M059J (cell line): Measurements from ENCODE around the gene CAMSAP2. TPM values are rescaled to one million over a fixed set of nuclear protein-coding genes. Genes with fewer than 3 reads are reported as not detected.

Experiments used
- DNase-seq: peaks from one replicate; pipeline ENCODE4 v3.0.0-alpha.2; 2012; ENCODE audit warnings: low read depth
- total RNA-seq: library from RNA; depleted of rRNA; stranded (reverse); fragments of >200 nt; shearing (Covaris generic); gene quantifications from 2 replicates; pipeline ENCODE4 v1.2.3, GENCODE V29; 2014

The CAMSAP2 gene
- total RNA-seq, 1 experiment from 2014 or later, result 24.3 TPM

DNA sequence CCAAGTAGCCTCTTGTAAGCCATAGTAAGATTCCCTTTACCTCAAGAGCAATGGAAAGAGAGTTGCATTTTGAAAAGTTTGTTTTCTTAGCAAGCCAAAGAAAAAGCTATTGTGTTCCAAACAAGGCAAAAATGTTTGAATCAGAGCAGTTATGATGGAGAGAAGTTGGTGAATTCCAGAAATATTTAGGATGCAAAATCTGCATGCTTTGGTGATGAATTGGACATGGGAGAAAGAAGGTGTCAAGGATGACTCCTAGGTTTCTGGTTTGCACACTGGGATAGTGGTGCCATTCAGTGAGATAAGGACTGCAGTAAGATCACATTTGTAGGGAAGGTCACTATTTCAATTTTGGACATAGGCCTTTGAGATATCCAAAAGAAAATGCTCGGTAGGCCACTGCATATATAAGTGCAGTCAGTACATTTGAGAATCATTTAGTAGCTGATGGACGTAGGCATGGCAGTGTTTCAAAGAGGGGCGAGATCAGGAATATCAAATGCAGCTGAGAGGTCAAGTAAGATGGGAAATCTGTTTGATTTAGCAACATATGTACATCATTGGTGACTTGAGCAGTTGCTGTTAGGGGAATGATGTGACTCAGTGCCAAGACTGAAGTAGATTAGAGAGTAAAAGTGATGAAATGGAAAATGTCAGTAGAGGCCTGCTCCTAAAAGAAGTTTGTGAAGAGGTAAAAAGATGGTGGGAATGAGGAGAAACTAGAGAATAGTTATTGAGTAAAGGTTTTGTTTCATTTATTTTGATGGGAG lies 100.2 kb downstream of the CAMSAP2 start:
- DNase-seq, result peak; percentile 42

DNA sequence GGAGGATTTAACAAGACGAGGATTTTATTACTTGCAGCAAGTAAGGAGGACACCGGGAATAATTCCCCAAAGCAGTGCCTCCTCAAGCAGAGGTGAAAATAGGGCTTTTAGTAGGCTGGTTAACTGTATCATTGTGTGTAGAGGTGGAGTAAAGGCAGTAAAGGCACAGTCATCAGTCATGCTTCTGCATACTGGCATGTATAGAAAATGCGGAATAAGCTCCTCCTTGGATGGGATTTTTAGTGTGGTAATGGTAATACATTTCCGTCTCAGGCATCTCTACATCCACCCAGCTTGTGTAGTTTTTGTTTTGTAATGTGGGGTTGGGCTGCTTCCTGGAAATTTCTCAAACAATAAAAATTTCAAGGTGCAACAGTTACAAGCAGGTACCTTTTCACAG lies 106.7 kb downstream of the CAMSAP2 start:
- no peak for DNase-seq

DNA sequence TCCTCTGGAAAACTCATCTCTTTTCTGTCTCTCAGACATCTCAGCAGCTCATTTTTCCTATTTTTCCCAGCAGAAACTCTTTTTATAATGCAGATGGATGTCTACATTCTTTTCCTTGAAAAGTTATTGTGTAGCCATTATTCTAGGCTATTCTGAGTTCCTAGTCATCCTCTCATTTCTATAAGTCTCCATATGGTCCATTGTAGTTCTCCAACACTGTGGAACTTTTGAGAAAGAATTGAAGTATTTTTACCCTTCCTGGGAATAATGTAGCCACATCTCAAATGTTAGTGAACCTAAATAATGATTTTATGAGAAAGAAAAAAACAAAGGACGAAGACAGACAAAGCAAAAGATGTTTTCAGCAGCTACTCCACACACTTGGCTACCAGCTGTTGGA lies 107.7 kb downstream of the CAMSAP2 start:
- DNase-seq, result no peak

DNA sequence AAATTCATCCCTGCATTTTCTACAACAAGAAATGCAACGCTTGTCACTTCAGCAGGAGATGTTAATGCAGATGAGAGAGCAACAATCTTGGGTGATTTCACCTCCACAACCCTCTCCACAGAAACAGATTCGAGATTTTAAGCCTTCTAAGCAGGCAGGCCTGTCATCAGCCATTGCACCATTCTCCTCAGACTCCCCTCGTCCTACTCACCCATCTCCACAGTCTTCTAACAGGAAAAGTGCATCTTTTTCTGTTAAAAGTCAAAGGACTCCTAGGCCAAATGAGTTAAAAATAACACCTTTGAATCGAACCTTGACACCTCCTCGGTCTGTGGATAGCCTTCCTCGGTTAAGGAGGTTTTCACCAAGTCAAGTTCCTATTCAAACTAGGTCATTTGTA lies 110.7 kb downstream of the CAMSAP2 start:
- no peak for DNase-seq

DNA sequence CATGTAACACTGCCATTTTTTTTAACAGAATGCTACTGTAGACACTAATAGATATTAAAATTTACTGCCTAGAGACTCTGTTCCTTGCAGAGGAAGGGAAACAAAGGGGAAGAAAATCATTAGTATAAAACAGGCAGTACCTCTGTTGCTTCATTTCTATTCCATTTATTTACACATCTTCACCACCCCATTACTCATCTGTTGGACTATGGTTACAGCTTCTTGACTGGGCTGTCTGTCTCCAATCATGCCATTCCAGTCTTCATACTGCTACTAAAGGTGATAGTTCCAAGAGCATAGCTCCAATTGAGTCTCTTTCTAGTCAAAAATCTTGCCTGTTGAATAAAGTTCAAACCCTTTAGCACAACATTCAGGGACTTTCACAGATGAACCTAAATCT lies 111.9 kb downstream of the CAMSAP2 start:
- DNase-seq, result no peak

DNA sequence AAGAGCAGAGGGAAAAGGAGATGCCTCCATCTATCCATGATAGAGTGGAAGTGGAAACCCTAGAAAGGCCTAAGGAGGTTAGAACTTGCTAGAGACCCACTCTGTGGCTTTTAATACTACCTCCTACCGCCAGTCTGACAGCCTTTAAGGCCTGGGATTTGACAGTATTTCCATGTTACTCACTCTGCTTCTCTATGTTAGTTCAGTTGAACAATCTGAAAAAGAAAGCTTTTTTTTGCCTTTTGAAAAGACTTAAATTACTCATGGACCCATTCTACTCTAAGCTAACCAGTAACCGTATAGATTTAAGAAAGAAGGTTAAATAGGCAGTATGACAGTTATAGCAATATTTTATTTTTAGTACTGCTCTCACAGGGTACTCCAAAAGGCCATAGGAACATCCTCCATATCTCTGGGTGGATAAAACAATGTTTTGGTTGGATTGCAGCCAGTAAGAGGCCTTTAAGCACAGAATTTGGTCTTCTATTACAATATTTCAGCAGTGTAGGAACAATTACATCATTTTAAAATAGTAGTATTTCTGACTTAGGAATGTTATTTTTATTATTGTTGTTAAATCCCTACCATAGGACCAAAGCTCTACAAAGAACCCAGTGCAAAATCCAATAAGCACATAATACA lies 118.1 kb downstream of the CAMSAP2 start:
- DNase-seq, result no peak

DNA sequence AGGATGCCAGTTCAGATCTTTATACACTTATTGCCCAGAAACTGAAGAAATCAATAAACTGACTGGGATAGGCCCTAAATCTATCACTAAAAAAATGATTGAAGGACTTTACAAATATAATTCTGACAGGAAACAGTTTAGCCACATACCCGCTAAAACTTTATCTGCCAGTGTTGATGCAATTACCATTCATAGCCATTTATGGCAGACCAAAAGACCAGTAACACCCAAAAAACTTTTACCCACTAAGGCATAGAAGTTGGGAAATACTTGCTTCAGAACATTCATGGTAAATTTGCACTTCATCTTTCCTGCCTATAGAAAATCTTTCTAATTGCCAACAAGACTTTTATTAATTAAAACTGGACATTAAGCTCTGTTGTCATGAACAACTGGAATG lies 119.1 kb downstream of the CAMSAP2 start:
- no peak for DNase-seq

DNA sequence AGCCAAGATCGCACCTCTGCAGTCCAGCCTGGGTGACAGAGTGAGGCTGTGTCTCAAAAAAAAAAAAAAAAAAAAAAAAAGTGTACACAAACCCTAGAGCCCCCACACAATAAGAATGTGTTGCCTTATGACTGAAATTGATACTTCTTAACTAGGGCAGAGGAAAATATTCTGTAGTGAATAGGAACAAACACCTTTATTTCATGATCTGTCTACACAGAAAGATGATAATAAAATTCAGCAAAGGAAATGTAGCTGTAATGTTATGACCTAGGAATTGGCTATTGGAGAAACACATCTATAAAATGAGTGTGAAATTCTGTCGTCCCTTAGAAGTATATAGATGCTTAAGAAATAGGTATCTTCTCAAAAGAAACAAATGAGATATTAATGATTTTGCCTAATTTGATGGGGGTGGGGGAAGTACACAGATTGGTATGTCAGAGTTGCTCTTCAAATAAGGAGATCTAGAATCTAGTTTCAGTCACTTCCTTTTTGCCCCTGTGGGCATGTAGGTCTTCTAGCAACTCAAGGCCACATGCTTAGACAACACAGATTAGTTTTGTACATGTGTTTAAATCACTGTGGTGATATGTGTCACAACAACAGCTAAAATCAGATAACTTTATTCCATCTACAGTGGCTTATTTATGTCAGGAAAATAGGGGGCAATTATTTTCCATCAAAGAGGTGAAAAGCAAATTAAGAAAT lies 123.4 kb downstream of the CAMSAP2 start:
- DNase-seq, result no peak

DNA sequence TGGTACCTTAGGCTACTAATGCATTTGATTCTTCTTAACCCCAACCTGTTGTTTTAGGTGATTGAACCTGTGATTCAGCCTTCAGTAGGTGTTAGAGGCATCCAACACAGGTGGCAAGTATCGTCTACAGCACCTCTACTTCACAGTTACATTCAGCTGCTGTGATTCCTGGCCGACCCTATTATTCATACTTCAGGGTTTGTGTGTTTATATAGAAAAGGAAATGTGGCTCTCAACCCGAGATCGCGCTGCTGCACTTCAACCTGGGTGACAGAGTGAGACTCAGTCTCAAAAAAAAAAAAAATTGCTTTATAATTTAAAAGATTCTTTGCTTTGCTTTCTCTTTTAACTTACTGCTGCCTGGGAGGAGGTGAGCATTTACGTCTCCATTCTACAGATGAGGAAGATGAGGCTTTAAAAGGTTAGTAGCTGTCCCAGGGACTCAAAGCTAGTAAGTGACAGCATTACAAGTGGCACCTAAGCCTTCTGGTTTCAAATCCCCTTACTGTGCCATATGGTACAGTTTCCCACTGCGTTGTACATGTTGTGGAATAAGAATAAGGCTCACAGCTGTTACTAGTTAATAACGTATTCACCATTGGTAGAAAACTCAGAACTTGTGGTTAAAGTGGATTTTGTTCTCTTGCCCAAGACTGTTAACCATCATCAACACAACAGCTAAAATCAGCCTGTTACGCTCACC lies 124.2 kb downstream of the CAMSAP2 start:
- DNase-seq, result no peak

DNA sequence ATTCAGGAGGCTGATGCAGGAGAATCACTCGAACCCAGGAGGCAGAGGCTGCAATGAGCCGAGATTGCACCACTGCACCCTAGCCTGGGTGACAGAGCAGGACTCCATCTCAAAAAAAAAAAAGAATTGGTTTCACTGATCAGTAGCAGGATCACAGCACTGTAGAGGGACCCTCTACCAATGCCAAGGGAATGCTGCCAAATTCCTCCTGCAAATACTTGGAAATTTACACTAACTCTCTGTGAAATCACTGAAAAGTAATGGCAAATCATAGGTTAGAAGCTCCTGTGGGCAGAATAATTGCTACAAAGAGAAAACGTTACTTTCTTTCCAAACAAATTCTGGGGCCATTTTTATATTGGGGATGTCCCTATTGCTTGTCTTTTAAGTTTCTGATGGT lies 127.4 kb downstream of the CAMSAP2 start:
- no peak for DNase-seq

DNA sequence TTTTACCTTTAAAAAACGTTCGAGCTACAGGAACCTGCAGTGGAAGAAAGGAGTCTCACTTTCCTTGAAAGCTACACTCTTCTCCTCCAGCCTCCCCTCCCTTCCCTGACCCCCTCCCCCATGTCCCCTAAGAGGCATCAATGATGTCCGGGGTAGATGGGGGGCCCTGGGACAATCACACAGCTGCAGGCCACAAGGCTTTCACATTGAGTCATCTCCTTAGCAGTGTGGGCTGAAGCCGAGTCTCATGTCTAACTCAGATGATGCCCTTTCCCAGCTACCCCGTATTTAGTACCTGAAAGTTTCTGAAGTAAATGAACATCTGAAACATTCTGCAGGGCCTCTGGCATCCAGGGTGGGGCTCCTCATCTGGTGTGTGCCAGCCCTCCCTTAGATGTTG lies 127.8 kb downstream of the CAMSAP2 start:
- DNase-seq, result peak; percentile 30

DNA sequence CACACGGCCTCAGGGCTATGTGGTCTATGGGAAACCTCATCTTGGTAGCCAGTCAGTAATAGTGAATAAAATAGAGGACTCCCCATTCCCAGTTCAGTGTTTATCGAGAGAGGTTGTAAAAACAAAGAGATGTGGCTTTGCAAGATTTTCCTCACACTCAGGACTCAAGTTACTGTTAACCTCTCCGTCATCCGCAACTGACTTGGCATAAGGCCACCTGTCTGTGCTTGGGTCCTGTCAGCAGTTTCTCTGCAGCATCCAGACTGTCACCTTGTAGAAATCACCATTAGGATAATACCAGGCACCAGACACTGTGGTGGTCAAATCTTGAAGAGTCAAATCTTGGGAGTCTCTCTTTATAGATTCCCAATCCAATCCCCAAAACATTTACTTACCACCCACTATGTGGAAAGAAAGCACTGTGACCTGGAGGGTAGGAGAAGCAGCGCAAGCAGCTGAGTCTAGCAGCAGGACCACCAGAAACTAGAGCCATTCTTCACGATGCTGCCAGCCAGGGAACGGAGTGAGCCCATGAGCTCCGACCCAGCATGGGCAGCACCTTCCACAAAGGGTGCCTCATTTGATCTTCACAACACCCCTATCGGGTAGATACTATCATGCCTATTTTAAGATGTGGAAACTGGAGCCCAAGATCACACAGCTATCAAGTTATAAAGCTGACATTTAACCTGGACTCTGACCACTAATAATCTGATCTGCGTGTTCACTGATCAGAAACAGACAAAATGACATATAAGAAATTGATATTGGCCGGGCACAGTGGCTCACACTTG lies 128.5 kb downstream of the CAMSAP2 start:
- DNase-seq, result peak; percentile 17

DNA sequence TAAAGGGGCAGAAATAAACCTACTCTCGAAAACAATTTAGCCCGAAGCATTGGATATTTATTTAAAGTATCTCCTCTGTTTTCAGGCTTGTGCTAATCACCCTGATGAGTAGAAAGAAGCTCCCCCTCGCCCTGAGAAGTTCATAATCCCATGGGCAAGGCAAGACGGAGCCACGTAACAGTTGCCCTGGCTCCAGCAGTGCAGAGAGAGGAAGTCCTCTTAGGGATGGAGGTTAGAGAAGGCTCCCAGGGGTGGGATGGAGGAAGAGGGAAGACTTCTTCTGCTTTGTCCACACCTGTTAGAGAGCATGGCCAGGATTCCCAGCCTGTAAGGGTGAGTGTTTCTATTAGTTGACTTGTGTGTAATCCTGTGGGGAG lies 130.7 kb downstream of the CAMSAP2 start:
- no peak for DNase-seq

DNA sequence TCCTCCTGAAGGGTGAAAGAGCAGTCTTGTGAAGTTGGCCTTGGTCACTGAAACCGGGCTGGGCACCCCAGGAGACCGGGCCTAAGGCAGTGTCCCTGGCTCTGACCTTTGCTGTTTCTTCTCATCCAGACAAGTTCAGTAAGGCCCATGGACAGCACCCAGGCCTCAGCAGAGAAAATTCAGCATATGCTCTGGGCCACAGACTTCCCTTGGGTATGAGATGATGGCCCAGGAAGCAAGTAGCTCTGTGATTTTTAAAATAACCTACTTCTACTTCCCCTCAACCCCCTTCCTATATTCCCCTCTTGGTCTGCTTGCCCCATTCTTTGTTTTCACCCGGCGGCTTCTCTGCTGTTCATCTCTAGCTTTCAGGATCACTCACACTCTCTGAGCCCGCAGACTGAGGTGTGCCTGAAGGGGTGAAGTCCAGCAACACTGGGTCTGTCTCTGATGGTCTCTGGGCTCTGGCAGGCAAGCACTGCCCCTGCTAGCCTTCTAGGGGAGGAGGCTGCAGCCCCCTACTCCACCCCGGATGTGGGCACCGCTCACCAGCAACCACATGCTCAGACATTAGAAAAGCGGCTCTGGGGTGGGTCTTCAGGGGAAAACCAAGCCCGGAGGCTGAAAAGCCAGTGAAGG lies 131.2 kb downstream of the CAMSAP2 start:
- DNase-seq, result no peak

DNA sequence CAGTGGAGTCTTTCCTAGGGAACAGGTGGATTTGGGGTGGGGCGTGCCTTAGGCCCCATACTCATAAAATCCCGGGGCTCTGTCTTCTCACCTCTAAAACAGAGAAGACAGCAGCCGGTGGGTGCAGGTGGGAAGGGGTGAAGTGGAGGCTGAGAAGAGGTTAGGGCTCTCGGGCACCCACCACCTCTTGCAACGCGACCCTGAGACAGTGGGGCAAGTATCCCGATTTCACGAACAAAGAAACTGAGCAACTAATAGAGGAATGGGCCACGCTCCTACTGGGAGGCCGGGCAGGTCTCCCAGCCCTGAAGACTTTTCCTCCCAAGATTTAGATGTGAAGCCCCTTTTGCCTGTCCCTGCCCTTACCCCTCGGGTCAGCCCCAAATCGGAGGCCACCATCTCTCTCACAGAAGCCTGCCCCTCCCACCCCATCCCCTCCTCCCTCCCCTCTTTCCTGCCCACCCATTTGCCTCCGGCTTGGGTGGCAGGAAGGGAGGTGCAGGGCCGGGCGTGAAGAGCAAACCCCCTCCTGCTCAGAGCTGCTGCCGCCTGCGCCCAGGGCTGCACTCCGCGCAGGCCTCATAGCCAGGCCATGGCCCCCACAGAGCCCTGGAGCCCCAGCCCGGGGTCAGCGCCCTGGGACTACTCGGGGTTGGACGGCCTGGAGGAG lies 133.9 kb downstream of the CAMSAP2 start, which contains the start of gene GPR25:
Gene GPR25 (plus strand): TSS at position 536 of the 670 bp plus-strand sequence. CDS start 57 bp downstream, at position 593.
- DNase-seq, result no peak

DNA sequence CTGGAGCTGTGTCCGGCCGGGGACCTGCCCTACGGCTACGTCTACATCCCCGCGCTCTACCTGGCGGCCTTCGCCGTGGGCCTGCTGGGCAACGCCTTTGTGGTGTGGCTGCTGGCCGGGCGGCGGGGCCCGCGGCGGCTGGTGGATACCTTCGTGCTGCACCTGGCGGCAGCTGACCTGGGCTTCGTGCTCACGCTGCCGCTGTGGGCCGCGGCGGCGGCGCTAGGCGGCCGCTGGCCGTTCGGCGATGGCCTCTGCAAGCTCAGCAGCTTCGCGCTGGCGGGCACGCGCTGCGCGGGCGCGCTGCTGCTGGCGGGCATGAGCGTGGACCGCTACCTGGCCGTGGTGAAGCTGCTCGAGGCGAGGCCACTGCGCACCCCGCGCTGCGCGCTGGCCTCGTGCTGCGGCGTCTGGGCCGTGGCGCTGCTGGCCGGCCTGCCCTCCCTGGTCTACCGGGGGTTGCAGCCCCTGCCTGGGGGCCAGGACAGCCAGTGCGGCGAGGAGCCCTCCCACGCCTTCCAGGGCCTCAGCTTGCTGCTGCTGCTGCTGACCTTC lies 134.5 kb downstream of the CAMSAP2 start:
- no peak for DNase-seq

DNA sequence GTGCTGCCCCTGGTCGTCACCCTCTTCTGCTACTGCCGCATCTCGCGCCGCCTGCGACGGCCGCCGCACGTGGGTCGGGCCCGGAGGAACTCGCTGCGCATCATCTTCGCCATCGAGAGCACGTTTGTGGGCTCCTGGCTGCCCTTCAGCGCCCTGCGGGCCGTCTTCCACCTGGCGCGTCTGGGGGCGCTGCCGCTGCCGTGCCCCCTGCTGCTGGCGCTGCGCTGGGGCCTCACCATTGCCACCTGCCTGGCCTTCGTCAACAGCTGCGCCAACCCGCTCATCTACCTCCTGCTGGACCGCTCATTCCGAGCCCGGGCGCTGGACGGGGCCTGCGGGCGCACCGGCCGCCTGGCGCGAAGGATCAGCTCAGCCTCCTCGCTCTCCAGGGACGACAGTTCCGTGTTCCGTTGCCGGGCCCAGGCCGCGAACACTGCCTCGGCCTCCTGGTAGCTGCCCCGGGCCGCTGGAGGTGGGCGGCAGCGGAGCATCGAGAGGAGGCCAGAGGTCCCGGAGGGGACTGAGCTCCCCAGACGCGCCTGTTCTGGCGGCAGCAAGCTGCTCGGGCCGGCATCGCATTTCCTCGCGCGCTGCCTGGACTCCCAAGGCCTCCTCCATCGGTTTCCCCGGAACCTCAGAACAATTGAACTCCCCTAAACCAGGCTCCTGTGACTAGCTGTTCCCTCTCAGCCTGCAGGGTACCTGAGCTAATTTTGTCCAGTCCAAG lies 135.1 kb downstream of the CAMSAP2 start:
- DNase-seq, result no peak

DNA sequence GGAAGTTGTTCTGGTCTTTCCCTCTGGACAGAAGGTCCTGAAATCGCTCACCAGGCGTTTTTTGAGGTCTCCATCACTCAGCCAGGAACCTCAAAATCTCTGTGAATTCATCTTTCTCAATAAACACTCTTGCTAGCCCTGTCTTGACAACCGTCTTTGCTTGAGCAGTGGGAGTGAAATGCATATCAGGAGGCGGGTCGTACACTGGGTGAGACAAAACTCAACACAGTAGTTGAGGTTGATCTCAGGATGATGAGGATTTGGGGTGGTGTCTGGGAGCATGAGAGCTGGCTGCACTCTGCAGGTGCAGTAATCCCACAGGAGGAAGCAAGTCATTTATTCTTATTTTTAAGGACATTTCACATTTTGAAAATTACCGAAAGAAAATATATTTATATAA lies 136.0 kb downstream of the CAMSAP2 start:
- DNase-seq, result no peak

DNA sequence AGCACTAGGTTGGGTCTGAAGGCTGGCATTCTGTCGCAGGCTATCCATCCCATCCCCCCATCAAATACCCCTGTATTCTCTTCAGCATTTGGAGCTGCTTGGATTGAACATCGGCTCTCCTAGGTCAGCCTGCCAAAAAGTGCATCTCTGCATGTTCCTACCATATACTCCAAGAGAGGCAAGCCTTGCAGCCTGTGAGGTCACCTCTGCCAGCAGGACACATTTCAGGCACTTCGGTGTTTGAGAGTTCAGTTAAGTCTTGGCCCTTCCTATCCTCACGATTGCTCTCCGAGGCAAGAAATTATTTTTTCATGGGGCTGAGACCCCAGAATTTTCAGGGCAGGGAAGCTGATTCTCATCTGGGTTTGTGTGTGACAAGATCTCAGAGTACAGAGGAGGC lies 136.7 kb downstream of the CAMSAP2 start:
- no peak for DNase-seq
